GM12891 (cell line): ENCODE measurements around the gene MOAP1.
"Not testable (repeated sequence)": the region's sequence is repeated elsewhere in the genome, so short reads cannot be mapped to it uniquely, and the experiment has no call there.

Experiments
- DNase-seq: peaks from one replicate; pipeline ENCODE4 v3.0.0; 2011; ENCODE audit warnings: low spot score; ENCODE audit not compliant: insufficient read length
- FAIRE-seq: peaks from 2 replicates; lab custom pipeline; 2011; peaks lifted over from hg19 to GRCh38; lab: Jason Lieb, UNC
- PAX5 ChIP-seq: IDR thresholded peaks from 2 replicates; pipeline ENCODE4 v1.6.1; 2011; ENCODE audit warnings: low read length, moderate library complexity, mild to moderate bottlenecking; ENCODE audit not compliant: insufficient read depth, severe bottlenecking
- POLR2A ChIP-seq: IDR thresholded peaks from 2 replicates; pipeline ENCODE4 v1.6.1; 2011; ENCODE audit warnings: low read depth, low read length, control low read depth
- POLR2AphosphoS5 ChIP-seq: IDR thresholded peaks from 2 replicates; pipeline ENCODE4 v1.6.1; 2011; ENCODE audit warnings: low read depth, low read length, control low read depth
- POU2F2 ChIP-seq: IDR thresholded peaks from 2 replicates; pipeline ENCODE4 v1.6.1; 2011; ENCODE audit warnings: low read depth, mild to moderate bottlenecking, control low read depth, low read length, moderate library complexity
- SPI1 ChIP-seq: IDR thresholded peaks from 2 replicates; pipeline ENCODE4 v1.6.1; 2011; ENCODE audit warnings: low read depth, low read length, control low read depth
- TAF1 ChIP-seq: IDR thresholded peaks from 2 replicates; pipeline ENCODE4 v1.6.1; 2011; ENCODE audit warnings: low read depth, low read length, control low read depth

Gene MOAP1

GRCh38 chr14:93185349-93185720, 638 bp upstream of the MOAP1 start:
- DNase-seq (no peak), FAIRE-seq (no peak)
- TF ChIP-seq POU2F2 (no peak), POLR2A (no peak), TAF1 (no peak), SPI1 (no peak), PAX5 (no peak), POLR2AphosphoS5 (no peak)

- no peak for FAIRE-seq
- no peak for TF ChIP-seq TAF1
- TF ChIP-seq POLR2A, result no peak
- TF ChIP-seq POLR2AphosphoS5, result no peak
- TF ChIP-seq PAX5, result no peak
- no peak for TF ChIP-seq SPI1
- TF ChIP-seq POU2F2, result no peak
- DNase-seq, result no peak
Measured at GRCh38 chr14:93183596-93184317, 940 bp downstream of the MOAP1 start.

DNA sequence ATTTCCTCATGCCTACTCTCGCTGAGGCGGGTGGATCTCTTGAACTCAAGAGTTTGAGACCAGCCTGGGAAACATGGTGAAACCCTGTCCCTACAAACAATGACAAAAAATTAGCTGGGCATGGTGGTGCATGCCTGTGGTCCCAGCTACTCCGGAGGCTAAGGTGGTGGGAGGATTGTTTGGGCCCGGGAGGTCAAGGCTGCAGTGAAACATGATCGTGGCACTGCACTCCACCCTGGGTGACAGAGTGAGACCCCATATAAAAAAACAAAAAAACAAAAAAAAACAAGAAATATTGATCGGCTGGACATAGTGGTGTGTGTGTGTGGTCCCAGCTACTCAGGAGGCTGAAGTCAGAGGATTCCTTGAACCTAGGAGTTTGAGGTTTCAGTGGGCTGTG, 9.2 kb downstream of the MOAP1 start:
- no peak for DNase-seq
- FAIRE-seq, result no peak
- no peak for TF ChIP-seq POU2F2
- no peak for TF ChIP-seq POLR2AphosphoS5
- TF ChIP-seq PAX5, result no peak
- TF ChIP-seq TAF1, result no peak
- TF ChIP-seq SPI1, result no peak
- no peak for TF ChIP-seq POLR2A

DNA sequence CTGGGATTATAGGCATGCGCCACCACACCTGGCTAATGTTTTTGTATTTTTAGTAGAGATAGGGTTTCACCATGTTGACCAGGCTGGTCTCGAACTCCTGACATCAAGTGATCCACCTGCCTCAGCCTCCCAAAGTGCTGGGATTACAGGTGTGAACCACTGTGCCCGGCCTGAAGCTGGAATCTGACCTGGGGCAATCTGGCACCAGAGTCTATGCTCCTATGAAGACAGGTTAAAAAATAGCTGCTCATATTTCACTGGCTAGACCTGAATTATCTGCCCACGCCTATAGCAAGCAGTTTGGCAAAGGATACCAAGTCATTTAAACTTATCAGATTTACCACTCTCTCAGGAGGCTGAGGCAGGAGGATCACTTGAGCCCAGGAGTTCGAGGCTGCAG, 10.0 kb downstream of the MOAP1 start:
- not testable (repeated sequence) for FAIRE-seq, DNase-seq

DNA sequence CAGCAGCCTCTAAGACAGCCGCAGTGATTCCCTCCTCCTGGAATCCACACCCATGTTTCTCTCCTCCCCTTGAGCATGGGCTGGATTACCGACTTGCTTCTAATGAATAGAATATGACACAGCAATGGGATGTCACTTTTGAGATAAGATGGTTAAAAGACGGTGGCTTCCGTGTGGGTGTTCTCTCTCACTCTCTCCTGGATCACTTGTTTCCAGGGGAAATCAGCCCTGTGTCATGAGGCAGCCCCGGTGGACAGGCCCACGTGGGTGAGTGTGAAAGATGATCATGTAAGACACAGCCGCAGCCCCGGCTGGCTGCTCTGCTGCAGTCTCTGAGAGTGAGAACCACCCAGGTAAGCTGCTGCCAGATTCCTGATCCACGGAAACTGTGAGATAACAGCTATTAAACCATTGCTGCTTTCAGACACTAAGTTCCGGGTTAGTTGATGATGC, 10.7 kb downstream of the MOAP1 start:
- no peak for FAIRE-seq
- no peak for DNase-seq

GRCh38 chr14:93171376-93171775, 13.3 kb downstream of the MOAP1 start:
- no peak for FAIRE-seq
- TF ChIP-seq TAF1 (no peak), POU2F2 (no peak), SPI1 (no peak), POLR2AphosphoS5 (no peak), POLR2A (no peak), PAX5 (no peak)
- no peak for DNase-seq

More for the DNA sequence above, 10.7 kb downstream of the MOAP1 start:
- no peak for TF ChIP-seq POU2F2
- TF ChIP-seq POLR2AphosphoS5, result no peak
- no peak for TF ChIP-seq POLR2A
- TF ChIP-seq SPI1, result no peak
- TF ChIP-seq TAF1, result no peak
- TF ChIP-seq PAX5, result no peak

- FAIRE-seq, DNase-seq: not testable (repeated sequence)
Measured at GRCh38 chr14:93170141-93170540, 14.6 kb downstream of the MOAP1 start.

DNA sequence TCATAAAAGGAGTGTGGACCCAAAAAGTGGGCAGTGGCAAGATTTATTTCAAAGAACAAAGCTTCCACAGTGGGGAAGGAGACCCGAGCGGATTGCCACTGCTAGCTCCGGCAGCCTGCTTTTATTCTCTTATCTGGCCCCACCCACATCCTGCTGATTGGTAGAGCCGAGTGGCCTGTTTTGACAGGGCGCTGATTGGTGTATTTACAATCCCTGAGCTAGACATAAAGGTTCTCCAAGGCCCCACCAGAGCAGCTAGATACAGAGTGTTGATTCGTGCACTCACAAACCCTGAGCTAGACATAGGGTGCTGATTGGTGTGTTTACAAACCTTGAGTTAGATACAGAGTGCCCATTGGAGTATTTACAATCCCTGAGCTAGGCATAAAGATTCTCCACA, 15.1 kb downstream of the MOAP1 start:
- not testable (repeated sequence) for DNase-seq, FAIRE-seq

- DNase-seq, FAIRE-seq: not testable (repeated sequence)
Measured at GRCh38 chr14:93168610-93169009, 16.1 kb downstream of the MOAP1 start.

DNA sequence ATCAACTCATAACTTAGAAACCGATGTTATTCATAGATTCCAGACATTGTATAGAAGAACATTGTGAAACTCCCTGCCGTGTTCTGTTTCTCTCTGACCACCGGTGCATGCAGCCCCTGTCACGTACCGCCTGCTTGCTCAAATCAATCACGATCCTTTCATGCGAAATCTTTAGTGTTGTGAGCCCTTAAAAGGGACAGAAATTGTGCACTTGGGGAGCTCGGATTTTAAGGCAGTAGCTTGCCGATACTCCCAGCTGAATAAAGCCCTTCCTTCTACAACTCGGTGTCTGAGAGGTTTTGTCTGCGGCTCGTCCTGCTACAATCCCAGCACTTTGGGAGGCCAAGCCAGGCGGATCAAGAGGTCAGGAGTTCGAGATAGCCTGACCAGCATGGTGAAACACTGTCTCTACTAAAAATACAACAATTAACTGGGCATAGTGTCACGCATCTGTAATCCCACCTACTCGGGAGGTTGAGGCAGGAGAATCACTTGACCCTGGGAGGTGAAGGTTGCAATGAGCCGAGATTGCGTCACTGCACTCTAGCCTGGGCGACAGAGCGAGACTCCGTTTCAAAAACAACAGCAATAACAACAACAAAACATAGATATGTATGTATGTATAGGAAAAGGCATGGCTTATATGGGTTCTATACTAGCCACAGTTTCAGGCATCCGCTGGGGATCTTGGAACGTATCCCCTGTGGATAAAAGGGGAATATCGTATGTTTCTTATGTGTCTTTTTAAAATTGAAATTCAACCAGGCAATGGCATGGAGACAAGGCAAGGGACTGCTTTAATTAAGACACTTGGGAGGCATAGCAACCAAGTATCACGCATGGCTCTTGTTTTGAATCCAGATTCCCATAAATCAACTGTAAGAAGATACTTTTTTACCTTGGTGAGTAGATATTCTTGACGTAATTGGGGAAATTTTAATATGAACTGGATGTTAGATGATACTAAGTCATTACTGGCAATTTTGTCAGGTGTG, 19.1 kb downstream of the MOAP1 start:
- not testable (repeated sequence) for DNase-seq, FAIRE-seq

DNA sequence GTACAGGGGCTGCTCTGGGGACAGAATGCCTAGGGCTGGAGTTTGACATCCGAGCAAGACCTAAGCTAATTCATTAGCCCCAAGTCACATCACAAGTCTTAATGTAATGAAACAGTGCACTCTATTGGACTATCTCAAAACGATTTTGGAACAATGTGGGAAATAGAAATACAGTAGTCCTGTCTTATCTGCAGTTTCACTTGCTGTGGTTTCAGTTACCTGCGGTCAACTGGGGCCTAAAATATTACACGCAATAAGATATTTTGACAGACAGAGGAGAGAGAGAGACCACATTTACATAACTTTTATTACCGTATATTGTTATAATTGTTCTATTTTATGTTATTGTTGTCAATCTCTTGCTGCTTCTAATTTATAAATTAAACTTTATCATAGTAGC, 21.1 kb downstream of the MOAP1 start:
- no peak for FAIRE-seq

More for the DNA sequence above, 21.1 kb downstream of the MOAP1 start:
- no peak for TF ChIP-seq POLR2AphosphoS5
- TF ChIP-seq PAX5, result no peak
- TF ChIP-seq POLR2A, result no peak
- TF ChIP-seq POU2F2, result no peak
- TF ChIP-seq SPI1, result no peak
- no peak for TF ChIP-seq TAF1
- no peak for DNase-seq
